ENCODE data around the gene ERC2. TPM values are rescaled to one million over a fixed set of nuclear protein-coding genes. Genes with fewer than 3 reads are reported as not detected.

Gene ERC2
- total and polyA plus RNA-seq, 2 of the 8 experiments (the other 6 are each of a cell fraction or from before 2014, with no cell fraction given) = 16.4 to 22.8 TPM

DNA sequence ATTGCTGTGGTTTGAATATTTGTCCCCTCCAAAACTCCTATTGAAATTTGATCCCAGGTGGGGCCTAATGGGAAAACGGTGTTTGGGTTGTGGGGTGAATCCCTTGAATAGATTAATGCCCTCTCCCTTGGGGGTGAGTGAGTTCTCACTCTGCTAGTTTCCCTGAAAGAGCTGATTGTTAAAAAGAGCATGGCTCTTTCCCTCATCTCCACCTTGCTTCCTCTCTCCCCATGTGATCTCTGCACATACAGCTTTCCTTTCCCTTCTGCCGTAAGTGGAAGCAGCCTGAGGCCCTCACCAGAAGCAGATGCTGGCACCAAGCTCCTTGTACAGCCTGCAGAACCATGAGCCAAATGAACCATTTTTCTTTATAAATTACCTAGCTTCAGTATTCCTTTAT is 586.3 kb downstream of the ERC2 start (continued):
- TF ChIP-seq, protein P1, sequence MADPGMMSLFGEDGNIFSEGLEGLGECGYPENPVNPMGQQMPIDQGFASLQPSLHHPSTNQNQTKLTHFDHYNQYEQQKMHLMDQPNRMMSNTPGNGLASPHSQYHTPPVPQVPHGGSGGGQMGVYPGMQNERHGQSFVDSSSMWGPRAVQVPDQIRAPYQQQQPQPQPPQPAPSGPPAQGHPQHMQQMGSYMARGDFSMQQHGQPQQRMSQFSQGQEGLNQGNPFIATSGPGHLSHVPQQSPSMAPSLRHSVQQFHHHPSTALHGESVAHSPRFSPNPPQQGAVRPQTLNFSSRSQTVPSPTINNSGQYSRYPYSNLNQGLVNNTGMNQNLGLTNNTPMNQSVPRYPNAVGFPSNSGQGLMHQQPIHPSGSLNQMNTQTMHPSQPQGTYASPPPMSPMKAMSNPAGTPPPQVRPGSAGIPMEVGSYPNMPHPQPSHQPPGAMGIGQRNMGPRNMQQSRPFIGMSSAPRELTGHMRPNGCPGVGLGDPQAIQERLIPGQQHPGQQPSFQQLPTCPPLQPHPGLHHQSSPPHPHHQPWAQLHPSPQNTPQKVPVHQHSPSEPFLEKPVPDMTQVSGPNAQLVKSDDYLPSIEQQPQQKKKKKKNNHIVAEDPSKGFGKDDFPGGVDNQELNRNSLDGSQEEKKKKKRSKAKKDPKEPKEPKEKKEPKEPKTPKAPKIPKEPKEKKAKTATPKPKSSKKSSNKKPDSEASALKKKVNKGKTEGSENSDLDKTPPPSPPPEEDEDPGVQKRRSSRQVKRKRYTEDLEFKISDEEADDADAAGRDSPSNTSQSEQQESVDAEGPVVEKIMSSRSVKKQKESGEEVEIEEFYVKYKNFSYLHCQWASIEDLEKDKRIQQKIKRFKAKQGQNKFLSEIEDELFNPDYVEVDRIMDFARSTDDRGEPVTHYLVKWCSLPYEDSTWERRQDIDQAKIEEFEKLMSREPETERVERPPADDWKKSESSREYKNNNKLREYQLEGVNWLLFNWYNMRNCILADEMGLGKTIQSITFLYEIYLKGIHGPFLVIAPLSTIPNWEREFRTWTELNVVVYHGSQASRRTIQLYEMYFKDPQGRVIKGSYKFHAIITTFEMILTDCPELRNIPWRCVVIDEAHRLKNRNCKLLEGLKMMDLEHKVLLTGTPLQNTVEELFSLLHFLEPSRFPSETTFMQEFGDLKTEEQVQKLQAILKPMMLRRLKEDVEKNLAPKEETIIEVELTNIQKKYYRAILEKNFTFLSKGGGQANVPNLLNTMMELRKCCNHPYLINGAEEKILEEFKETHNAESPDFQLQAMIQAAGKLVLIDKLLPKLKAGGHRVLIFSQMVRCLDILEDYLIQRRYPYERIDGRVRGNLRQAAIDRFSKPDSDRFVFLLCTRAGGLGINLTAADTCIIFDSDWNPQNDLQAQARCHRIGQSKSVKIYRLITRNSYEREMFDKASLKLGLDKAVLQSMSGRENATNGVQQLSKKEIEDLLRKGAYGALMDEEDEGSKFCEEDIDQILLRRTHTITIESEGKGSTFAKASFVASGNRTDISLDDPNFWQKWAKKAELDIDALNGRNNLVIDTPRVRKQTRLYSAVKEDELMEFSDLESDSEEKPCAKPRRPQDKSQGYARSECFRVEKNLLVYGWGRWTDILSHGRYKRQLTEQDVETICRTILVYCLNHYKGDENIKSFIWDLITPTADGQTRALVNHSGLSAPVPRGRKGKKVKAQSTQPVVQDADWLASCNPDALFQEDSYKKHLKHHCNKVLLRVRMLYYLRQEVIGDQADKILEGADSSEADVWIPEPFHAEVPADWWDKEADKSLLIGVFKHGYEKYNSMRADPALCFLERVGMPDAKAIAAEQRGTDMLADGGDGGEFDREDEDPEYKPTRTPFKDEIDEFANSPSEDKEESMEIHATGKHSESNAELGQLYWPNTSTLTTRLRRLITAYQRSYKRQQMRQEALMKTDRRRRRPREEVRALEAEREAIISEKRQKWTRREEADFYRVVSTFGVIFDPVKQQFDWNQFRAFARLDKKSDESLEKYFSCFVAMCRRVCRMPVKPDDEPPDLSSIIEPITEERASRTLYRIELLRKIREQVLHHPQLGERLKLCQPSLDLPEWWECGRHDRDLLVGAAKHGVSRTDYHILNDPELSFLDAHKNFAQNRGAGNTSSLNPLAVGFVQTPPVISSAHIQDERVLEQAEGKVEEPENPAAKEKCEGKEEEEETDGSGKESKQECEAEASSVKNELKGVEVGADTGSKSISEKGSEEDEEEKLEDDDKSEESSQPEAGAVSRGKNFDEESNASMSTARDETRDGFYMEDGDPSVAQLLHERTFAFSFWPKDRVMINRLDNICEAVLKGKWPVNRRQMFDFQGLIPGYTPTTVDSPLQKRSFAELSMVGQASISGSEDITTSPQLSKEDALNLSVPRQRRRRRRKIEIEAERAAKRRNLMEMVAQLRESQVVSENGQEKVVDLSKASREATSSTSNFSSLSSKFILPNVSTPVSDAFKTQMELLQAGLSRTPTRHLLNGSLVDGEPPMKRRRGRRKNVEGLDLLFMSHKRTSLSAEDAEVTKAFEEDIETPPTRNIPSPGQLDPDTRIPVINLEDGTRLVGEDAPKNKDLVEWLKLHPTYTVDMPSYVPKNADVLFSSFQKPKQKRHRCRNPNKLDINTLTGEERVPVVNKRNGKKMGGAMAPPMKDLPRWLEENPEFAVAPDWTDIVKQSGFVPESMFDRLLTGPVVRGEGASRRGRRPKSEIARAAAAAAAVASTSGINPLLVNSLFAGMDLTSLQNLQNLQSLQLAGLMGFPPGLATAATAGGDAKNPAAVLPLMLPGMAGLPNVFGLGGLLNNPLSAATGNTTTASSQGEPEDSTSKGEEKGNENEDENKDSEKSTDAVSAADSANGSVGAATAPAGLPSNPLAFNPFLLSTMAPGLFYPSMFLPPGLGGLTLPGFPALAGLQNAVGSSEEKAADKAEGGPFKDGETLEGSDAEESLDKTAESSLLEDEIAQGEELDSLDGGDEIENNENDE (IDR thresholded peaks at IDR 0.05; ENCODE audit: insufficient replicate concordance, low read length) = no peak
- TF ChIP-seq CHD2 (IDR thresholded peaks at IDR 0.05; ENCODE audit: low read length) = no peak
- TF ChIP-seq RAD21 (IDR thresholded peaks at IDR 0.05 in 1 of 2, conservative IDR thresholded peaks at IDR 0.05 in 1 of 2; ENCODE audit: low read depth in 2 of 2, low read length in 2 of 2) = no peak
- TF ChIP-seq, protein P2, sequence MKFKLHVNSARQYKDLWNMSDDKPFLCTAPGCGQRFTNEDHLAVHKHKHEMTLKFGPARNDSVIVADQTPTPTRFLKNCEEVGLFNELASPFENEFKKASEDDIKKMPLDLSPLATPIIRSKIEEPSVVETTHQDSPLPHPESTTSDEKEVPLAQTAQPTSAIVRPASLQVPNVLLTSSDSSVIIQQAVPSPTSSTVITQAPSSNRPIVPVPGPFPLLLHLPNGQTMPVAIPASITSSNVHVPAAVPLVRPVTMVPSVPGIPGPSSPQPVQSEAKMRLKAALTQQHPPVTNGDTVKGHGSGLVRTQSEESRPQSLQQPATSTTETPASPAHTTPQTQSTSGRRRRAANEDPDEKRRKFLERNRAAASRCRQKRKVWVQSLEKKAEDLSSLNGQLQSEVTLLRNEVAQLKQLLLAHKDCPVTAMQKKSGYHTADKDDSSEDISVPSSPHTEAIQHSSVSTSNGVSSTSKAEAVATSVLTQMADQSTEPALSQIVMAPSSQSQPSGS (IDR thresholded peaks at IDR 0.05; ENCODE audit: low read length) = no peak
- TF ChIP-seq NANOG (IDR thresholded peaks at IDR 0.05; ENCODE audit: insufficient read depth, low read depth, low read length, poor library complexity, severe bottlenecking) = peak; percentile 32
- no peak for TF ChIP-seq RNF2 (IDR thresholded peaks at IDR 0.05; ENCODE audit: borderline replicate concordance, low read depth, low read length, missing control alignments, poor library complexity, severe bottlenecking)
- no peak for TF ChIP-seq MAFK (IDR thresholded peaks at IDR 0.05; ENCODE audit: low read depth, low read length)
- TF ChIP-seq ZNF274 (IDR thresholded peaks at IDR 0.05; ENCODE audit: borderline replicate concordance, extremely low read depth, low read length) = no peak
- no peak for TF ChIP-seq JUND (IDR thresholded peaks at IDR 0.05; ENCODE audit: low read length)

All from H1 (cell line).